ENCODE measurements around the gene SPATS2.
"Not testable (repeated sequence)": the region's sequence is repeated elsewhere in the genome, so short reads cannot be mapped to it uniquely, and the experiment has no call there.

Gene SPATS2

DNA sequence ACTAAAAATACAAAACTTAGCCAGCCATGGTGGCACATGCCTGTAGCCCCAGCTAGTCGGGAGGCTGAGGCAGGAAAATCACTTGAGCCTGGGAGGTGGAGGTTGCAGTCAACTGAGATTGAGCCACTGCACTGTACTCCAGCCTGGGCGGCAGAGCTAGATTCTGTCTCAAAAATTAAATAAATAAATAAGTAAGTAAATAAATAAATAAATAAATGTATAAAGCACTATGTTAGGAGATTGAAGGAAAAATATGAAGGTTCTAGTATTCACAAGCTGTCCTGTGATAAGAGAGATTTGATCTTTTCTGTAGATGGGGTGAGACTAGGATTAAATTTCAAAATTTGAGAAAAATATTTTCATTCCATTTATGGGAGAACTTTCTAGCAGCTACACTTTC lies 14.9 kb upstream of the SPATS2 start:
- DNase-seq (ENCODE audit: low spot score): no peak

DNA sequence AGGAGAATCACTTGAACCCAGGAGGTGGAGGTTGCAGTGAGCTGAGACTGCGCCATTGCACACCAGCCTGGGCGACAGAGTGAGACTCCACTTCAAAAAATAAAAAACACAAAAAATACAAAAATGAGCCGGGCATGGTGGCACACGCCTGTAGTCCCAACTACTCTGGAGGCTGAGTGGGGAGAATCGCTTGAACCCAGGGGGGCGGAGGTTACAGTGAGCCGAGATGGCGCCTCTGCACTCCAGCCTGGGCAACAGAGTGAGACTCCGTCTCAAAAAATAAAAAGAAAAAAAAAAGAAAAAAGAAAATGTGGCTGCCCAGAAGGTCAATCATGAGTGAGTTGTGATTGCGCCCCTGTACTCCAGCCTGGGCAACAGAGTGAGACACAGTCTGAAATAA lies 11.3 kb upstream of the SPATS2 start:
- DNase-seq (ENCODE audit: low spot score): no peak

DNA sequence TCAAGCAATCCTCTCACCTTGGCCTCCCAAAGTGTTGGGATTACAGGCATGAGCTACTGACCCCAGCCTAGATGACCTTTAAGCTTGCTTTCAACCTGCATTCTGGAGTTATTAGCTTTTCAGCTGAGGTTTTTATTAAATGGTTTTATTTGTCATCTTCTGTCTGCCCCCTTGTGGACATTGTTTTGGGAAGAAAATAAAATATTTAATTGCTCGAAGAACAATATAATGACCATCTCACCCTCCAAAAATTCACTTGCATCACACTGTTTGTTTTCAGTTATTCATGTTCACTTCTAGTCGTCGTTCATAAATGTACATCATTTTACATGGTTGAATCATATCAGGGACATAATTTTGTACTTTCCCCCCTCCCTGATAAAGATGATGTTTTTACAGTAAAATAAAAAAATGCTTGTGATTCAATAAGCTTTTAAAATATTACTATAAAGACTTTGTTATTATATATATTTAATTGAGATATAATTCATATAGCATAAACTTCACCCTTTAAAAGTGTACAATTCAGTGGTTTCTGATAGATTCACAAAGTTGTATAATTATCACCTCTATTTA lies 10.1 kb upstream of the SPATS2 start:
- peak; percentile 75 for DNase-seq (ENCODE audit: low spot score)

DNA sequence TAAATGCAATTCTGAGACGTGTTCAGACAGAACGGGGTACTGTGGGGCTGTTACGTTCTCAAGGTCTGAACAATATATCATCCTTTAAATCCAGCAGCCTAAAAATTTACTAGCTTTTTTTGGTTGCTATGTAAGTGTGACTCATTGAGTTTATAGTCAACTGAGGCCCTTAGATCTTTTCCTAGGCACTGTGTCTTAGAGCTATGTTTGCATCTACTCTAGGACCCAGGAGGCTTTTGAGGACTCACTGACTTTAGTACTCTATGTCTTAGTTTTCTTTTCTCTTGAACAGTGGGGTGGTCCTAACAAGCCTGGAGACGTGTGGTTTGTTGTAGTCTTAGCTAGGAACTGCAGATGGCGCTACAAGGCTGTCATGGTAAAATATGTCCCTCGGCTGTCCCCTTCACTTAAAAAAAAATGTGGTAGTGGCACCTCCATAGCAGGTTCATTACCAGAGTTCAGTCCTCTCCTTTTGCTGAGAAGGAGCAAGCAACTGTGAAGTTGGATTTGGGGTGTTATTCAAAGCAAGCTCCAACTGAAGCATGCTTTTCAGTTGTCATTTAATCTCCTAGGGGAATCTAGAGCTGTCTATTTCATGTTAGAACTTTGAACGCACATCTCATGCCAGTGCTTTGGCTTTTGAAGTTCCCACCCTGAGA lies 8.7 kb upstream of the SPATS2 start:
- DNase-seq (ENCODE audit: low spot score): peak; percentile 91

DNA sequence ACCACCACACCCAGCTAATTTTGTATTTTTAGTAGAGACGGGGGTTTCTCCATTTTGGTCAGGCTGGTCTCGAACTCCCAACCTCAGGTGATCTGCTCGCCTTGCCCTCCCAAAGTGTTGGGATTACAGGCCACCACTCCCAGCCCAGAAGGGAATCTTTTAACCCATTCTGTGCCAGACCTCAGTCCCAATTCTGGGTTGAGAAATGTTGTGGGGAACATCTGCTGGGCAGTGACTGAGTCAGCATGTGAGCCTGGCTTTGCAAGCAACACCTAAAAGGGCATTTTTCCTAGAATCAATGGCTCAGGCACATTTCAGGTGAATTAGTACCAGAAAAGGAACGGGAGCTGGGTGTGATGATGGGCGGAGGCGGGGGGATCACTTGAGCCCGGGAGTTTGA lies 7.6 kb upstream of the SPATS2 start:
- DNase-seq (ENCODE audit: low spot score): no peak

DNA sequence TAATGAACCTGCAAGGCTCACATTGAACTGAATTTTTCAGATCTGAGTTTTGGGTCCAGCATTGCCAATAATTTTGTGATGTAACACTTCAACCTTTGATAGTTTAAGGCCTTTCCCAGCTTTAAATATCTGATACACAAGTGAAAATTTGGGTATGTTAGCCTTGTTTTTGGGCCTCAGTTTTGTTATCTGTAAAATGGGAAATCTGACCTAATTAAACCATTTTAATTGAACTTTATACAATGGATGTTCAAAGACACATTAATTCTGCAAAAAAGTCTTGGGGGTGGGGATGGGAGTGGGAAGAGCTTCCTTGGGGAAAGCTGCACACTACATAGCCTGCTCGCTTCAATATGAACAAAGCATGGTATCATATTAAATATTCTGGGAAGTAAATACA lies 5.2 kb upstream of the SPATS2 start:
- no peak for DNase-seq (ENCODE audit: low spot score)

DNA sequence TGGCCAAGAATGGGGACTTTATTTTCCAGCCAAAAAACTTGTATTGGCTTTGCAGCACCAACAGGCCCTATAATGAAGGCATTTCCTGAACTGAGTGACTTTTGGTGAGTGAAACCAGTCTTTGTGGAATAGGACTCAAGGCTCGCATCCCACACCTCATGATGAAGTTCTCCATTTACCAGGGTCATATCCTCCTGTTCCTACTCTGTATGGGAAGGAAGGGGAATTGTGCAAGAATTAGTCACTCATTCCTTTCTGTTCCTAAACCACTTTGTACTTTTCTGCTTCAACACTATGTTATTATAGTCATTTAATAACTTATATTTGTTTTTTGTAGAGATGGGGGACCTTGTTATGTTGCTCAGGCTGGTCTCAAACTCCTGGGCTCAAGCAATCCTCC lies 2.3 kb upstream of the SPATS2 start:
- no peak for DNase-seq (ENCODE audit: low spot score)

DNA sequence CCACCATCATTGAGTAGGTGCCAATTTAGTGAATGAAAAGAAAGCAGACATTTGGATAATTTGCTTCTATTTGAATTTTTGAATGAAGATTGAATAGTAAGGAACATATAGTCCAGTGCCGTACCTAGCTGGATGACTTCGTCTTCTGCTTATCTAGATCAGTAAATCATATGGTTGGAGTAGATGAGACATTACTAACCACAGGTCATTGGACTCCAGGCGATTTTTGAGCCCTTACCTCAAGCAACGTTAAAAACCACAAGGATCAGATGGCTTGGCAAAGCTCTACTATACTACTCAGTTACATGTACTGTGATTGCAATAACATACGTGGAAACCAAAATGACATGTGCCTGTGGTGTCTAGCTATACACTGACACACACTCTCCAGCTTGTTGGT lies 1.7 kb upstream of the SPATS2 start:
- DNase-seq (ENCODE audit: low spot score): no peak

DNA sequence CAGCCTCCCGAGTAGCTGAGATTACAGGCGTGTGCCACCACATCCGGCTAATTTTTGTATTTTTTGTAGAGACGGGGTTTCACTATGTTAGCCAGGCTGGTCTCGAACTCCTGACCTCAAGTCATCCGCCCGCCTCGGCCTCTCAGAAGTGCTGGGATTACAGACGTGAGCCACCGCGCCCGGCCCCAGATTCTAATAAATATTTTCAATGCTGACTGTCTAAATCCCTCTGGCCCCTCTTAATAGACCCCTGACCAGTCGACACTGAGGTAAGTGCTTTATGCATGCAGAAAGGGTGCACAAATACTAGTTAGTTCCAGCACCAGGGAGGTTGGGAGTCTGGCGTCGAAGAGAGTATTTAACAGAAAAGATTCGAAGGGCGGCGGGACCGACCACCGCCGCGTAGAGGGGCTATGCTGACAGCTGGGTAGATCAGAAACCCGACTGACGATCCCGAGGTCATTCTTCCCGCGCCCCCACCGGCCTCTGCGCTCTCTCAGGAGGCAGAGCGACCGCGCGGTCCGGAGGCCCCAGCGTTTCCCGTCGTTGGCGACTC lies 1.1 kb upstream of the SPATS2 start:
- DNase-seq (ENCODE audit: low spot score): no peak

DNA sequence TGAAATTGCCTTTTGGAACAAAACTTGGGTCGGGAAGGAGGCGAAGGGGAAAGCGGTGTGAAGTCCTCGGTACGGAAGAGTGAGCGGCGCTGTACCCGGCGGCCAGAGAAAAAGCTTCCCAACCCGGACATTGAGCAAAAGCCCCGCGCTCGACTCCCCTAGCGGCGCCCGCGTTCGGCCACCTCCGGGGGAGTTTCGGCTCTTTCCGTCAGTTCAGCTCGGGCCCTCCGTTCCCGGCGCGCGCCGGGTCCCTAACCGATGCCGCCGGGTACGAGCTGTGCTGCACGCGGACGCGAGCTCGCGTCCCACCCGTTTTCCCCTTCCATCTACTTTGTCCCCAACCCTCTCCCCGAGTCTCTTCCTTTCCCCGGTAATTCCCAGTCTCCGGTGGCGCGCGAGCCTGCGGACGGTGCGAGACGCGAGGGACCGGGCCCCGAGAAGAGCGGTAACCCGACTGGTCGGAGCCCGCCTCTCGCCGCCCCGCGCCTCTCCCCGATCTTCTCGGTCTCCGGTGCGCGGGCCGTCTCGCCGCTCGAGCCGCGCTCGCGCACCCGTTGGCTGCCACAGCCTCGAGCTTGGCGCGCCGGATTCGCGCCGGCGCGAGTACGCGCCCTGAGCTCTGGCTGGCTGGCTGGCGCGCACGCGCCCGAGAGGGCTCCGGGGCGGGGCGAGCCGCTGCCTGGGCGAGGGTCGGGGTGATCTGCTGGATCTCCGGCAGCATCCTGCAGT lies 446 bp upstream of the SPATS2 start:
- peak; percentile 95 for DNase-seq (ENCODE audit: low spot score)

DNA sequence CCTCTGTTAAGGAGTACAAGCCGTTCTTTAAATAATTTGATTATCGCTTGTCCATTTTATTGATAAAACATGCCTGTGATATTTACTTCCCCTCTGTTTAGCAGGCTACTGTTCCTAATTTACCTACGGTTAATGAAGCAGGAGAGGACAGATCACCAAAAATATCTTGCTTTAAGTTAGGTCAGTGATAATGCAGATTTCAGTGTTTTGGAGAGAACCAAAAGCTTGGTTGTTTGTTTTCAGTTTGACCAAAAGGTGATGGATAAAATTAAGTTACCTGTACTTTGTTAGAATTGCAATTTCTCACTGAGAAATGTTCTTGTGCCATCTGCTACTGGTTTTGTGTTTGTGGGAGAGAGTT lies 958 bp downstream of the SPATS2 start:
- peak; percentile 49 for DNase-seq (ENCODE audit: low spot score)

DNA sequence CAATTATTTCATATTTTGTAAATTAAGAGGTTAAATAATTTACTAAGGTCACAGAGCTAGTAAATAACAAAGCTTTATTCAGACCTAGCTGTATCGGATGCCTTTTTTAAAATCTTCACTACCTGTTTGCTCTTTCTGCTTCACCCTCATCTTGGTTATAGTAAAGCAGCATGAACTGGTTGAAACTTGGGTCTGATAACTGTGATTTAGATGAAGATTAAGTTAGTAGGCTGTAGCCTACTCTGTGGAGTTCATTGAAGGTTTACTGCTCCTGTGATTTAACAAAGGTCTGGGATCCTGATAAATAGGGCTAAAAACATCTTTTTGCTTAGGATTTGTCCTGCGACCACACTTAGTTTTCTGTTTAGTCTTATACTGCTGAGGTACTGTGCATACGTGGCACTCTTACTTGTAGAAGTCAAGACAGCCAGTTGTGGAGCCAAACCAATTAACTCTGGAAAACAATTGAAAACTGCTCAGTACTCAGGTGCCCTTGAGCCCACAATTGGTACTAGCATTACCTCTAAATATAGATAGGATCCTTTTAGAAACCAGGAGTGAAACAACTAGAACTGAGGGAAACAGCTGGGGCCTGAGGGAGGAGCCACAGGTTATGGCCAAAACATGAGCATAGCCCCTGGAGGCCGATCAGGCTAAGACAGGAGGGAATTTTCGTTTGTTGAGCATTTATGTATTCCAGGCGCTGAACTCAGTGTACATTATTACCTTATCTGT lies 2.3 kb downstream of the SPATS2 start:
- DNase-seq (ENCODE audit: low spot score): peak; percentile 79

DNA sequence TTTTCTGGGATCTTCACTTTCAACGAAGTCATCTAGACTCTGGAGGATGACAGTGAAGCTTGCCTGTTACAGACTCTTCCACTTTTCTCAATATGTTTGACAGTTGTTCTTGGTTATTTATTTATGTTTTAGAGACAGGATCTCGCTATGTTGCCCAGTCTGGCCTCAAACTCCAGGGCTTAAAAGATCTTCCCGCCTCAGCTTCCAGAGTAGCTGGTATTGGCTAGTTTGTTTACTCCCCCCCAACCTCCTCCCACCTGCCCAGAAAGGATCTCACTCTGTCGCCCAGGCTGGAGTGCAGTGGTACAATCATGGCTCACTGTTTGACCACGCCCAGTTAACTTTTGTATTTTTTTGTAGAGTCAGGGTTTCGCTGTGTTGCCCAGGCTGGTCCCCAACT lies 3.3 kb downstream of the SPATS2 start:
- DNase-seq (ENCODE audit: low spot score): no peak

DNA sequence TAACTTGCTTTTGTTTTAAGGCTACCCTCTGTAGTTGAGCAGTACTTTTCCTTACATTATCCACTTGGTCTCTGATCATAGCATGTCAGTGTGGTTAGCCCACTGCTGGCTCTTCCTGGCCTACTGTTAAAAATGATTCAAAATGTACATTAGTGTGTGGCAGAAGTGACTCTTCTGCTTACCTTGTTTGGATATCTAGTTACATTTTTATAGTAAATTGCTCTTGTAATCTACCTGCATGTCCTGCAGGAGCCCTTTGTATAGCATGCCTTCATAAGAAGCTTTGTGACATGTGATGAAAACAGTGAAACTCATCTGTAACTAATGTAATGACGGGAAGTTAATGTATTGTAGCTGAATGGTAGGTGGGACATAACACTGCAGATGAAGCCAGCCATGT lies 8.1 kb downstream of the SPATS2 start:
- DNase-seq (ENCODE audit: low spot score): no peak

DNA sequence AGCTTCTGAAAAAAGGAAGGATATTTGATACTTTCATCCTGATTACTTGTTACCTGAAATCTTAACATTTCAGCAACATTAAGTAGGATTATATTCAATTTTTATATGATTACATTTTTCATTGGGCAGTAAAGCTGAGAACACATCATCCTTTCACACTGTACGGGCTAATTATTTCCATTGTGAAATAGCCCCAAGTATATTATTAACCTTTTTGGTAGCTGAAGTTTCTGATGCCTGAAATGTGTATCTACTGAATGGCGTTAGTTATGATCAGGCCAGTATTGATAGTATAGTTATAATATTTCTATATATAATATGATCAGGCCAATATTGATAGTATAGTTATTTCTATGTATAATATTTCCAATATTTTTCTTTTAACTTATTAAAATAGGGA lies 10.1 kb downstream of the SPATS2 start:
- DNase-seq (ENCODE audit: low spot score): no peak

DNA sequence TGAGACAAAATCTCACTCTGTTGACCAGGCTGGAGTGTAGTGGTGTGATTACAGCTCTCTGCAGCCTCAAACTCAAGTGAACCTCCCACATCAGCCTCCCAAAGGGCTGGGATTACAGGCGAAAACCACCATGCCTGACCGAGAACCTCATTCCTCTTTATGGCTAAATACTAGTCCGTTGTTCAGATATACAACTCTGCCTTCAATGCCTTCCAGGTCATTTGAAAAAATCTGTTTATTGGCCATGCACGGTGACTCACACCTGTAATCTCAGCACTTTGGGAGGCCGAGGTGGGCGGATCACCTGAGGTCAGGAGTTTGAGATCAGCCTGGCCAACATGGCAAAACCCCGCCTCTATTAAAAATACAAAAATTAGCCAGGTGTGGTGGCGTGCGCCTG lies 12.9 kb downstream of the SPATS2 start:
- DNase-seq (ENCODE audit: low spot score): not testable (repeated sequence)

DNA sequence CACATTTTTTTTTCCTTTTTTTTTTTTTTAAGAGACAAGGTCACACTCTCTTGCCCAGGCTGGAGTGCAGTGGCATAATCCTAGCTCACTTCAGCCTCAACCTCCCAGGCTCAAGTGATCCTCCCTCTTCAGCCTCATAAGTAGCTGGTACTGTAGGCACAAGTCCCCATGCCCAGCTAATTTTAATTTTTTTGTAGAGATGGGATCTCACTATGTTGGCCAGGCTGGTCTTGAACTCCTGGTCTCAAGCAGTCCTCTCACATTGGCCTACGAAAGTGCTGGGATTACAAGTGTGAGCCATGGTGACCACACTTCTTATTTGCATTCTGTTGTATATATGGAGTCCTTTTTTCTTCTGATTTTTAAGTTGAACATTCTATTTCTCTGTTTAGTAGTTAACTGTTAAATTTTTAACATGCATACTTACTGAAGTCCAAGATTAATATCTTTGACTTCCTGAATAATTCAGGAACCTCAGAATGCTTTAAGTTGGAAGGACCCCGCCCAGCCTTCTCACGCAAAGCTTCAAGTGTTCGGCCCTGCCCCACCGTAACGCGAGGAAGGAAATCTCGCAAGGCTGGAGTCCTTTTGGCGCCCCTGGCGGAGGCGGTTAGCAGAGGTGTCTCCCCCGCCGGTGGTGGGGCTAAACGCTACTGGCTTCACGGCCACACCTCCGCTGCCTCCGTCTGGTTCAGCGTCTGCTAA lies 21.6 kb downstream of the SPATS2 start:
- no peak for DNase-seq (ENCODE audit: low spot score)

DNA sequence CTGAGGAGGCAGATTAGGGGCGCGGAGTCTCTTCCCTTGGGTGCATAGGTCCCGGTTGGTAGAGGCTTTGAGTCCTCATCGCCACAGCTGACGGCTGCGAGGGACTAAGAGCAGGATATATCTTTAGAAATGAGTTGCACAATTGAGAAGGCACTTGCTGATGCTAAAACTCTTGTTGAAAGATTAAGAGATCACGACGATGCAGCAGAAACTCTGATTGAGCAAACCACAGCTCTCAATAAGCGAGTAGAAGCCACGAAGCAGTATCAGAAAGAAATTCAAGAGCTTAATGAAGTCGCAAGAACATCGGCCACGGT lies 22.1 kb downstream of the SPATS2 start:
- no peak for DNase-seq (ENCODE audit: low spot score)

DNA sequence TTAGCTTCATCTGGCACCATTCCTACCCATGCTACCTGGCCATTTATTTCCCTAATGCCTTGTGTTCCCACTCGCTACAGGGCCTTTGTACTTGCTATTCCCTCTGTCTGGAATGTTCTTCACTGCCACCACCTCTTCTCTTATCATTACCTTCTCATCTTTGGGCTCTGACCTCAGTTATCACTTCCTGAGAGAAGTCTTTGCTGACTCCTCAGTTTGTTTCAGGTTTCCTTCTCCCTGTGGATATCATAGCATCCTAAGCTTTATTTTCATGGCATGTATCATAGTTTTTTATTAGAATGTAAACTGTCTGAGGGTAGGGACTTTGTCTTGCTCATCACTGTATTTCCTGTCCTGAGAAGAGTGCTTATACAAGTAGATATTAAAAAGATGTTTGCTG lies 29.7 kb downstream of the SPATS2 start:
- no peak for DNase-seq (ENCODE audit: low spot score)

DNA sequence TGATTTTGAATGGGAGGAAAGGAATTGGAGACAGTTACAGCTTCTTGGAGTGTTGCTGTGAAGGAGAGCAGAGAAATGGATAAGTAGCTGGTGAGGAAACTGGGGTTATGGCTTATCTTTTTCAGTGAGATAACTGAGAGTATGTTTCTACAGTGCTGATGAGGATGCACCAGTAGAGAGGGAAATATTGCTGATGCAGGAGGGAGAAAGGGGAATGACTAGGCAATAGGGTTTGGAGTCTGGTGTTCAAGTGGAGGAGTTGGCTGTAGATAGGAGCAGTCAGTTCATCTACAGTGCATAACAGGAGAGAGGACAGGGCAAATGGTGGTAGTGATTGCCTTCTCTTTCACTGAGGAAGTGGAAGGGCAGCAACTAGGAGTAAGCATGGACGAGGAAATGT lies 33.0 kb downstream of the SPATS2 start:
- no peak for DNase-seq (ENCODE audit: low spot score)

DNA sequence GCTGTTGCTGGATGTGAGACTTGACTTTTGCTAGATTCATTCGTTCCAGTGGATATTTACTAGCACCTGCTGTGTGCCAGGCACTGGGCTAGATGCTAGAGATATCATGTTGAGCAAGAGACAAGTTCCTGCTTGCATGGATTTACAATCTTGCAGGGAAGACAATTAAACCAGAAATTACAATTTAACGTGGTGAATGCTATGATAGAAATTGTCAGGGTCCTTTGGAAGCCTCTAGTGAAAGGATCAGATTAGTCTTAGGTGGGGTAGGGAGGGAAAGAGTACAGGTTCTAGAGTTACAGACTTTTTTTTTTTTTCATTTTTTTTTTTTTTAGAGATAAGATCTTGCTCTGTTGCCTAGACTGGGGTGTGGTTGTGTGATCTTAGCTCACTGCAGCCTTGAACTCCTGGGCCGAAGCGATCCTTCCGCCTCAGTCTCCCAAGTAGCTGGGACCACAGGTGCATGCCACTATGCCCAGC lies 36.7 kb downstream of the SPATS2 start:
- no peak for DNase-seq (ENCODE audit: low spot score)

DNA sequence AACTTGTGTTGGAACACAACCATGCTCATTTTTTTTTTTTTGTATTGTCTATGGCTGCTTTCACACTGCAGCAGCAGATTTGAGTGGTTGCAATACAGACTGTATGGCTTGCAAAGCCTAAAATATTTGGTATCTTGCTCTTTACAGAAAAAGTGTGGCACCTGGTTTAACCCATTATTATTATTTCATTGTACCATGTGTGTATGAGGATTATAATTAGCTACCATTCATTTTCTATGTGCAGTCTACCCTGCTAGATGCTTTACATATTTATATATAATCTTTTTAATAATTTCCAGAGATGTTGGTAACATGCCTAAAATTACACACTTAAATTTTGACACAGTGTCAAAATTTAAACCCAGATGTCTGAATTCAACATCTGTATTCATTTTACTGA lies 37.7 kb downstream of the SPATS2 start:
- DNase-seq (ENCODE audit: low spot score): no peak
